CD4-positive, alpha-beta T cell (primary cell): ENCODE data around the gene TAX1BP1. TPM values are rescaled to one million over a fixed set of nuclear protein-coding genes. Genes with fewer than 3 reads are reported as not detected.

ENCODE experiments used
- ATAC-seq: fragments of 200-7000 bp; cut with Tn5 transposase; one replicate; pipeline ENCODE4 v1.10.0; 2022; ENCODE audit warnings: mild to moderate bottlenecking; ENCODE audit not compliant: poor library complexity
- CTCF ChIA-PET: fragments of 350-600 bp; sonication (Branson Sonifier 250); formaldehyde crosslinking; loops from one replicate; lab custom pipeline; 2021; ENCODE audit warnings: antibody characterized with exemption, inconsistent platforms; lab: Charles Lee
- POLR2A ChIA-PET: fragments of 350-600 bp; sonication (Branson Sonifier 250); formaldehyde crosslinking; loops from one replicate; lab custom pipeline; 2021; ENCODE audit warnings: antibody characterized with exemption, inconsistent platforms; lab: Charles Lee
- DNase-seq, 14 experiments: peaks; one replicate each; pipeline ENCODE4 v3.0.0-alpha.2; 2013 to 2020; ENCODE audit warnings: mixed read lengths in 2 of 14
- H3K27ac ChIP-seq, 2 donors: one replicate each; pipeline versions ENCODE4 v1.5.1 to v1.7.0; 2013; ENCODE audit warnings: low read length in 2 of 2, low read depth in 1 of 2, mild to moderate bottlenecking in 1 of 2
- H3K27me3 ChIP-seq, 2 experiments: 1 replicate in 1 of 2; 2 replicates in 1 of 2; pipeline versions ENCODE4 v1.6.1 to v1.7.0; 2013; ENCODE audit warnings: low read length in 2 of 2, control low read depth in 1 of 2, mild to moderate bottlenecking in 1 of 2, moderate library complexity in 1 of 2; ENCODE audit not compliant: insufficient read depth in 2 of 2, control insufficient read depth in 1 of 2
- H3K36me3 ChIP-seq: one replicate; pipeline ENCODE4 v1.6.1; 2013; ENCODE audit warnings: low read length, control low read depth; ENCODE audit not compliant: insufficient read depth
- H3K4me1 ChIP-seq: one replicate; pipeline ENCODE4 v1.6.1; 2013; ENCODE audit warnings: low read length, control low read depth; ENCODE audit not compliant: insufficient read depth
- H3K4me3 ChIP-seq: one replicate; pipeline ENCODE4 v1.5.1; 2013; ENCODE audit warnings: mild to moderate bottlenecking, low read length, moderate library complexity
- H3K9me3 ChIP-seq, 2 experiments: 1 replicate in 1 of 2; 2 replicates in 1 of 2; pipeline versions ENCODE4 v1.6.1 to v1.7.0; 2013; ENCODE audit warnings: low read length in 2 of 2, mild to moderate bottlenecking in 2 of 2, control low read depth in 1 of 2, moderate library complexity in 1 of 2; ENCODE audit not compliant: control insufficient read depth in 1 of 2, insufficient read depth in 1 of 2
- H3K27ac Mint-ChIP-seq: one replicate; pipeline ENCODE4 v1.8.0; 2020; ENCODE audit warnings: mixed read lengths
- H3K27me3 Mint-ChIP-seq: one replicate; pipeline ENCODE4 v1.8.0; 2021; ENCODE audit warnings: mixed read lengths
- H3K36me3 Mint-ChIP-seq: one replicate; pipeline ENCODE4 v1.8.0; 2021; ENCODE audit warnings: low read depth, mixed read lengths
- H3K4me1 Mint-ChIP-seq: one replicate; pipeline ENCODE4 v1.8.0; 2021; ENCODE audit warnings: low read depth, mixed read lengths
- H3K4me3 Mint-ChIP-seq: one replicate; pipeline ENCODE4 v1.8.0; 2020; ENCODE audit warnings: mild to moderate bottlenecking, mixed read lengths
- H3K9me3 Mint-ChIP-seq: one replicate; pipeline ENCODE4 v1.8.0; 2020; ENCODE audit warnings: mixed read lengths
- CTCF ChIP-seq: fragments of 200-600 bp; IDR thresholded peaks from one replicate; pipeline ENCODE4 v1.8.0; 2022; ENCODE audit warnings: antibody characterized with exemption, mild to moderate bottlenecking
- intact Hi-C, 2 experiments: fragments of 100-400 bp; cut with DNase I in 1 of 2; cut with micrococcal nuclease in 1 of 2; formaldehyde crosslinking; loops; one replicate each; pipeline versions ENCODE4 v1.15.1 to v1.9.0; 2023 to 2025; cut with DNase I, micrococcal nuclease
- total RNA-seq, 174 experiments: library from RNA in 2 of 174; stranded (reverse) in 2 of 174; gene quantifications; one replicate each; pipeline ENCODE4 v1.2.3 and lab custom pipeline; 2021 to 2026

TAX1BP1 gene
- total RNA-seq, 2 experiments from 2014 or later = 115 TPM

GRCh38 chr7:27788437-27788836 is 48.5 kb downstream of the TAX1BP1 start:
- Histone ChIP-seq H3K4me1 (no peaks in the 10 kb centered on the region), H3K4me3 (no peak overlapping the region), H3K9me3 (no peaks in the 10 kb centered on the region), H3K27me3 (no peaks in the 10 kb centered on the region), H3K36me3 (peaks cover 56% of the 10 kb centered on the region), H3K27ac (no peak overlapping the region)
- no peaks in the 10 kb centered on the region for H3K27me3 Mint-ChIP-seq
- peaks cover 92% of the 10 kb centered on the region for H3K36me3 Mint-ChIP-seq
- ATAC-seq (no peak), DNase-seq (no peak)
- H3K27ac Mint-ChIP-seq = no peak overlapping the region
- no peak overlapping the region for H3K4me3 Mint-ChIP-seq
- H3K4me1 Mint-ChIP-seq = peaks cover 5% of the 10 kb centered on the region
- intact Hi-C loops = loop anchor here in 1 of 2 experiments (5.0 kb wide), 1 partner anchor 234 kb away; no protein-coding TSS in a partner anchor
- H3K9me3 Mint-ChIP-seq = no peaks in the 10 kb centered on the region
- ChIA-PET CTCF (no interaction called here), POLR2A (no interaction called here)
- no peak for TF ChIP-seq CTCF

- no peak for TF ChIP-seq CTCF
- Mint-ChIP-seq H3K27ac (no peak overlapping the region), H3K4me1 (no peaks in the 10 kb centered on the region), H3K27me3 (no peaks in the 10 kb centered on the region), H3K9me3 (no peaks in the 10 kb centered on the region), H3K36me3 (peaks cover 96% of the 10 kb centered on the region), H3K4me3 (no peak overlapping the region)
- Histone ChIP-seq H3K27me3 (no peaks in the 10 kb centered on the region), H3K4me1 (no peaks in the 10 kb centered on the region), H3K9me3 (no peaks in the 10 kb centered on the region), H3K4me3 (no peak overlapping the region), H3K27ac (no peak overlapping the region), H3K36me3 (peaks cover 61% of the 10 kb centered on the region)
- ATAC-seq (no peak), DNase-seq (no peak)
- ChIA-PET POLR2A (no interaction called here), CTCF (no interaction called here)
- intact Hi-C loops = no loop called here
Measured at GRCh38 chr7:27793780-27794179, 53.8 kb downstream of the TAX1BP1 start.

GRCh38 chr7:27795977-27796376 is 56.0 kb downstream of the TAX1BP1 start:
- Histone ChIP-seq H3K9me3 (no peaks in the 10 kb centered on the region), H3K27ac (no peak overlapping the region), H3K27me3 (no peaks in the 10 kb centered on the region), H3K4me1 (no peaks in the 10 kb centered on the region), H3K36me3 (peaks cover 64% of the 10 kb centered on the region), H3K4me3 (no peak overlapping the region)
- POLR2A ChIA-PET = no interaction called here
- ATAC-seq (no peak), DNase-seq (no peak)
- Mint-ChIP-seq H3K27me3 (no peaks in the 10 kb centered on the region), H3K27ac (no peak overlapping the region), H3K9me3 (no peaks in the 10 kb centered on the region), H3K4me3 (no peak overlapping the region), H3K4me1 (no peaks in the 10 kb centered on the region), H3K36me3 (peaks cover 87% of the 10 kb centered on the region)
- intact Hi-C loops = no loop called here
- TF ChIP-seq CTCF = no peak
- CTCF ChIA-PET = no interaction called here
